Measurements from ENCODE around the gene WASHC4.

DNA sequence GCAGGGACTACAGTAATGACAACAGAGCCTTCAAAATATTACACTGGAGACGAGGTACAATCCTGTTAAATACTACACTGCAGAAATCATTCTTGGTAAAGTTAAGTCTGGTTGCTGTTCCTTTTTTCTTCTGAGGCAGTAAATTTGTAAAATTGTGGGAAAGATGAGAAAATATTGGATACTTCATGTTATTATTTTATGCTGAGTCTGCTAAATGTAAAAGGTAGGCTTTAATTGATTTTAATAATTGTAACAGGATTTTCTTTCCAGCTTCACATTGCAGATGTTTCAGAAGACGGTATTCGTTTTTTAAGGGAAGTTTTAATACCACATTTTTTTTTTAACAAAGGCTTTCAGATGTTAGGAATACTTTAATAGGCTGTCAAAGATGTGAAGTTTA is 62.6 kb downstream of the WASHC4 start:
- no peak for TF ChIP-seq ELF4 (IDR thresholded peaks at IDR 0.05)
- no peak for TF ChIP-seq FOXM1 (IDR thresholded peaks at IDR 0.05; ENCODE audit: borderline replicate concordance)
- TF ChIP-seq L3MBTL2 (conservative IDR thresholded peaks at IDR 0.05) = no peak
- no peak for TF ChIP-seq SP1 (IDR thresholded peaks at IDR 0.05)
- no peak for TF ChIP-seq FOXA1 (IDR thresholded peaks at IDR 0.05)
- no peak for TF ChIP-seq ZNF384 (IDR thresholded peaks at IDR 0.05)
- no peak for TF ChIP-seq NFRKB (IDR thresholded peaks at IDR 0.05)
- no peak for TF ChIP-seq PKNOX1 (IDR thresholded peaks at IDR 0.05)
- no peak for TF ChIP-seq BHLHE40 (IDR thresholded peaks at IDR 0.05; ENCODE audit: borderline replicate concordance)
- no peak for TF ChIP-seq TARDBP (IDR thresholded peaks at IDR 0.05)

Measured in HEK293T (cell line).